Hematopoietic multipotent progenitor cell treated with erythropoietin and hydrocortisone succinate and interleukin-3 and kit ligand, for 17 days (in vitro differentiated cells): ENCODE measurements around the gene INTS6L.

Source experiments
- DNase-seq: peaks from one replicate; pipeline ENCODE4 v3.0.0-alpha.2; 2015; ENCODE audit warnings: low spot score

Gene INTS6L, protein sequence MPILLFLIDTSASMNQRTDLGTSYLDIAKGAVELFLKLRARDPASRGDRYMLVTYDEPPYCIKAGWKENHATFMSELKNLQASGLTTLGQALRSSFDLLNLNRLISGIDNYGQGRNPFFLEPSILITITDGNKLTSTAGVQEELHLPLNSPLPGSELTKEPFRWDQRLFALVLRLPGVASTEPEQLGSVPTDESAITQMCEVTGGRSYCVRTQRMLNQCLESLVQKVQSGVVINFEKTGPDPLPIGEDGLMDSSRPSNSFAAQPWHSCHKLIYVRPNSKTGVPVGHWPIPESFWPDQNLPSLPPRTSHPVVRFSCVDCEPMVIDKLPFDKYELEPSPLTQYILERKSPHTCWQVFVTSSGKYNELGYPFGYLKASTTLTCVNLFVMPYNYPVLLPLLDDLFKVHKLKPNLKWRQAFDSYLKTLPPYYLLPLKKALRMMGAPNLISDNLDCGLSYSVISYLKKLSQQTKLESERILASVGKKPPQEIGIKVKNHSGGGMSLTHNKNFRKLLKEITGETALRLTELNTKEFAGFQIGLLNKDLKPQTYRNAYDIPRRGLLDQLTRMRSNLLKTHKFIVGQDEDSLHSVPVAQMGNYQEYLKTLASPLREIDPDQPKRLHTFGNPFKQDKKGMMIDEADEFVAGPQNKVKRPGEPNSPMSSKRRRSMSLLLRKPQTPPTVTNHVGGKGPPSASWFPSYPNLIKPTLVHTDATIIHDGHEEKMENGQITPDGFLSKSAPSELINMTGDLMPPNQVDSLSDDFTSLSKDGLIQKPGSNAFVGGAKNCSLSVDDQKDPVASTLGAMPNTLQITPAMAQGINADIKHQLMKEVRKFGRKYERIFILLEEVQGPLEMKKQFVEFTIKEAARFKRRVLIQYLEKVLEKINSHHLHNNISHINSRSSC

DNA sequence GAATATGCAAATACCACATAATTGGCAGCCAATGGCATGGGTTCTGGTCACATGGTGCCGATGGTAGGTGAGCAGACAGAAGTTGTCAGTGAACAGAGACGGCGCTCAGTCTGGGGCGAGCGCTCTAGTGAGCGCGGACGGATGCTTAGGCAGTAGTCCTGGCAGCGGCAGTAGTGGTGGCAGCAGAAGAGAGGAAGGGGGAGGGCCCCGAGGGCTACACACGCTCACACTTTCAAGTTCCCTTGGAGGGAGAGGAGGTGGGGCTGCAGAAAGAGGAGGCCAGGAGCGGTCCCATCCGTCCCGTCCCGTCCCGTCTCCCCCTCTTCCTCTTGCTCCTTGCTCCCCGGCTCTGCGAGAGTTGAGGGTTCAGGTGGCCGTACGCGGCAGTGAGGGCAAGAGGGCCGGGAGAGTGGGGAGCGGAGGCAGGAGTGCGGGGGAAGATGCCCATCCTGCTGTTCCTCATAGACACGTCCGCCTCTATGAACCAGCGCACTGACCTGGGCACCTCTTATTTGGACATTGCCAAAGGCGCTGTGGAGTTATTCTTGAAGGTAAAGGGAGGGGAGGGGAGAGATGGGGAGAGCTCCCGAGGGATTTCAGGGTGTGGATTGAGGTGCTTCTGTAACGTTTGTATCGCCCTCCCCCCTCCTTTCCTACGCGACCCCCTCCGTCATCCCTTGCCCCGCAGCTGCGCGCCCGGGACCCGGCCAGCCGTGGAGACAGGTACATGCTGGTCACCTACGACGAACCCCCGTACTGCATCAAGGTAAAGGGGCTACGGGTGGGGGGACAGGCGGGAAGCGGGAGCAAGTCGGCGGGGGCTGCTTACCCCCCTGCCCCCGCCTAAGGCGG lies at the start of gene INTS6L:
INTS6L (plus strand) TSS at position 108 of the 852 bp plus-strand sequence; CDS start at position 441, 333 bp downstream.
- peak; percentile 88 for DNase-seq

DNA sequence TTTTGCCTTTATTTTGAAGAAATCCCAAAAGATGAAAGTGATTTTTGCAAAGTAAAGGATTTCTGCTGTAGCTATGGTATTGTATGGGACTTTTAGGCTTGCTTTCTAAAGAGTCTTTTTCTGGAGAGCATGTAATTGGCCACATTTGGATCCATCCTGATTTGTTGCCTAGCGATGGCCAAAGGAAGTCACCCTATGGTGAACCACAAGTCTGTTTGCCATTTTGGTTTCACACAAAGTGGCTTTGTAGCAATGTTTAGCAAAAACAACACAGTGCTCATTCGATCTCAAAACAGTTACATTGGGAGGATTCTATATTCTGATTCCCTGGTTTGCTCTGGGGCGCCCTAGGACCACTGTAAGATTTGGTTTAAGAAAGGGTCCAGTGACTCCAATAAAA lies 44.1 kb upstream of the INTS6L start:
- DNase-seq = no peak

DNA sequence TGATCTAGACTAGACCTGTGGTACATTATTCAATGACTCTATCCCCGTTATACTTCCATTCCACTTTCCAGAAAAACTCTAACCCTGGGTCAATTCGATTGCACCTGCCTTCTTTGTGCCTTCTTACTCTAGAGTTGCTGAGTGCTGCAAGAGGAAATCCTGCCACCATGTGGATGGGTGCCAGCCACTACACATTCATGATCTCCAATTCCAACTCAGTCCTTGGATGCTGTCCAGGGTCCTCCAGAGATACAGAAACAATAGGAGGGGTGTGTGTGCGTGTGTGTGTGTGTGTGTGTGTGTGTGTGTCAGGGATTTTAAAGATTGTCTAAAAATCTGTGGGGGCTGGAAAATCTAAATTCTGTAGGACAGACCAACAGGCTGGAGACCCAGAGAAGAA lies 42.9 kb upstream of the INTS6L start:
- no peak for DNase-seq

DNA sequence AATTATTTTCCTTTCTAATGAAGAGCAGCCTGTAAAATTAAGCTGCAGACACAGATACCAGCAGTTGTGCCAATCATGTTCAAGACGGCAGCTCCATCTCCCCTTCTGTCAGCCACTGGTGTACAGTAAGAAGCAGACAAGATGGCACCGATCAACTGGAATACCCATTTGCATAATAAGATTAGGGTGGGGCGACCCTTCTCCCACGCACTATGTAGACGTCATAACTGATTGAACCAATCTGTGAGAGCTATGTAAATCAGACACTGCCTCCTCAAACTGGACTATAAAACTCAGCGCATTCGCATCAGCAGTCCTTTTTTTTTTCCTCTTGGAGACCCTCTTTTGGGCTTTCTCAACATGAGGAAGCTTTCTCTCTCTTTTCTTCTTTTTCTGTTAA lies 40.4 kb upstream of the INTS6L start:
- DNase-seq = no peak

DNA sequence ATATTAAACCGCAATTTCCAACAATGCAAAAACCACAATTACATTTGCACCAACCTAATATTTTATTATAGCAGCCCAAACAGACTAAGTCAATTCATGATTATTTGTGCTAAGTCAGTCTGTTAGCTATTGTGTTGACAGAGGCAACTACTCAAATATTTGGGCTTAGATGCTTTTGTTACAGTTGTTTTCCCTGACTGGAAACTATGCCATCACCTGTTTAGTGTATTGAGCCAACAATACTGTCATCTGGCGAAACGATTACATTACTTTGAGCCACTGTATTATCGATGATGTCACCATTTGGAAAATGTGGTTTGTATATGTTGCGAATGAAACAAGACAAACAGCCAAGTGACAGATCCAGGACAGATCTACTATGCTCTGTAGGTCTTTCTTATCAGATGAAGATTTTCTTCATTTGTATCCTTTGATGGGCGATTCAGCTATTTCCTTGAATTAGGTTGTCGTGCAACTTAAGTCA lies 38.7 kb upstream of the INTS6L start:
- no peak for DNase-seq

DNA sequence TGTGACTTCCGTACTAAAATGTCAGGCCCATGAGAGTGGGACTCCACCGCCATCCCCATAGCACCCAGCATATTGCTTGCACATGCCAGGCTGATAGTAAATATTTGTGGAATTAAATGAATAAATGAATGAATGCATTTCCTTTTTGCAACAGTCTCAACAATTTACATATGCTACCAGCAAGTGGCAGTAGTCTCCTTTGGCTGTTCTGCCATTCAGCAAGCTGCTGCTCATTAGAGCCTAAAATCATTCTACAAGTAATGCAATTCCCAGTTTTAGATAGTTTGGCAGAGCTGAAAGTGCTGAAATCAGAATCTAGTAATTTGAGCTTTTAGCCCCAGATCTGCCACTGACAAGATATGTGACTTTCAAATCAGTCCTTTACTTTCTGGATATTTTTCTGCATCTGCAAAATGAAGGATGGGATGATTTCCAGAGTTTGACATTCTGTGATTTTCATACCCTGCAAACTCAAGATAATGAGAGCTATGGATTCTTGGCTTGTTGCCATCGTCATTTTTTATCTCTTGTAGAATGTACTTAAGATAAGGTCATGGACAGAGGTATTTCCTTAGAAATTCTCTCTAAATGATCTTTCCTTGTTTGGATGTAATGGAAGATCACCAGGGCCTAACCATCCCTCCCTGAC lies 35.7 kb upstream of the INTS6L start:
- peak; percentile 46 for DNase-seq

DNA sequence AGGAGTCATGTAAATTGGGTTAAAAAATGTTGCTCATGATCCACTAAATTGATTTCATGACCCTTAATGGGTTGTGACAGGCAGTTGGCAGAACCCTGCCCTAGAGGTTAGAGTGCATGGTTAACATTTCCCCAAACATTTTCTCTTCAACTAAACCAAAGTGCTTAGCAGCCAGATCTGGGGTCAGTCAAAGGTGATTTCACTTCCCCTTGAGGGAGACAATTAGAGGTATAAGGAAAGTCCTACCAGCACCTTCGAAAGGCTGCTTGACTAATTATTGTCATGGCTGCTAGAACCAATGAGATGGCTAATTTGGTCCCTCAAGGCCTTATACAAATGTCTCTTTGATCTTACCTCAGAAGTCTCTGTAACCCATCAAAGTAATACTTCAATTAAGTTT lies 30.9 kb upstream of the INTS6L start:
- no peak for DNase-seq

DNA sequence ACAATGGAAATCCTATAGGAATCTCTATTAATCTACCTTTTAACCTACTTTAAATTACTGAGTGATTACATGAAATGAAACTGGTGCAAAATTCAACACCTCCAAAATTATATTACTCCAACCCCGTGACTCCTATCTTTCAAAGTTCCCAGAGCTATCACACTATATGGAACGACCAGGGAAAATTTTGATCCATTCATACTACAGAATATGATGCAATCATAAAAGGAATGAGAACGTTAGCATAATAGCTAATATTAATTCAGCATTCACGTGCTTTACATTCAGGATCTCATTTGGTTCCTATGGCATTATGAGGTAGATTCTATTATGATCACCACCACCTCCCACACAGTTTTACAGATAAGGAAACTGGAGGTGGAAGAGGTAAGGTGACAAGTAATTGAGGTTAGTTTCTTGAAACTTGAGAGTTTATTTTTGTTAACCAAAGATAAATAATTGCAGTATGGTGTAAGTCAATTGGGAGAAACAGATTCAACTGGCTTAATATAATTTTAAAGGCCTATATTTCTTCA lies 29.4 kb upstream of the INTS6L start:
- DNase-seq = no peak

DNA sequence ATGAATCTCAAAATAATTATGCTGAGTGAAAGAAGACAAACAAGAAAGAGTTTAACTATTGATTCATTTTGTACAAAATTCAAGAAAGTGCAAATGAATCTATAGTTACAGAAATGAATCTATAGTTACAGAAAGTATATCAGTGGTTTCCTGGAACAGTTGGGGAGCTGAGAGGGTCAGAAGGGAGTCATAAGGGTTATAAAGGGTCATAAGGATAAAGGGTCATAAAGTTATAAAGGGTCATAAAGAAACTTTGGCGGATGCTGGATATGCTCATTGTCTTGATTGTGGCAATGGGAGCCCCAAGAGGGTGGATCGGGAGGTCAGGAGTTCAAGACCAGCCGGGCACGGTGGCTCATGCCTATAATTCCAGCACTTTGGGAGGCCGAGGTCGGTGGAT lies 26.0 kb upstream of the INTS6L start:
- DNase-seq = no peak

DNA sequence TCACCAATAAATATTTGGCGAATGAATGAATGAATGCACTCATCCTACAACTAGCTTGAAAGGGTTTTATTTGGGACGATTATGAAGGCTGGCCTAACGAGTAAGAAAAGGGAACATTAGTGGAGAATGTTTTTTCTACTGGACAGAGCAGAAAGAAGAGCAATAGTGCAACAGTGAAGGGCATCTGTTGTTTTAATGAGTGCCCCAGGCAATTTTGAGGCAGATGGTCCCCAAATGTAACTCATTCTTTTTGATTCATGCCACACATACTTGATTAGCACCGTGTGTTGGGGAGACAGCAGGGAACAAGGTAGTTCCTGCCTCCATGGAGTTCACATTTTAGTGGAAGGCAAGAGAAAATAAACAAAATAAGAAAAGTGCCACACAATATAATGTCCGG lies 22.7 kb upstream of the INTS6L start:
- DNase-seq = no peak

DNA sequence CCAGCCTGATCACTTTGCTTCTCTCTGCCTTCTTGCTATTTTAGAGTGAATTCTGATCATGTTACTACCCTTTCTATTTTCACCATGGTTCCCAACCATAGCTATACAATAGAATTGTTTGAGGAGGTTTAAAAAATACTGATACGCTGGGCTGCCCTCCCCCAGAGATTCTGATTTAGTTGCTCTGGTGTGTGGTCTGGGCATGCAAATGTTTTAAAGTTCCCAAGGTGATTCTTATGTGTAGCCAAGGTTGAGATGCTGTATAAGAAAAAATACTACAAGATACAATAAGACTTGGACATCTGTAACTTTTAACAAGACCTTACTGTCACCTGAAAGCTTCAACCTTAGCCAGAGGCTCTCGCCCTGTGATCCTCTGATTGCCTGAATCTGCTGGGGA lies 22.2 kb upstream of the INTS6L start:
- no peak for DNase-seq

DNA sequence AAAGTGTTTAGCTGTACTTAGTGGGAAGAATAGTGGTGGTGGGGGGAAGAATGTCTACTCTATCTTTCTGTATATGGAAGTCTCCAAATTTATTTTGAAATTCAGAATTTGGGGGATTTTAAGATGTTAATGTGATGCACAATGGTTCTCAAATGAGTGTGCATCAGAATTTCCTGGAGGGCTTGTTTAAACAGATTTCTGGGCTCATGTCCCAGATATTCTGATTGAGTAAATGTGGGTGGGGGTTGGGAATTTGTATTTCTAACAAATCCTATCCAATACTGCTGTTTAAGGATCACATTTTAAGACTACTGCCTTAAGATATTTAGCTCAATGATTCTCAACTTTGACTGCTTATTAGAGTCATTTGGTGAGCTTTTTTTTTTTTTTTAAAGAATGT lies 15.1 kb upstream of the INTS6L start:
- DNase-seq = no peak

DNA sequence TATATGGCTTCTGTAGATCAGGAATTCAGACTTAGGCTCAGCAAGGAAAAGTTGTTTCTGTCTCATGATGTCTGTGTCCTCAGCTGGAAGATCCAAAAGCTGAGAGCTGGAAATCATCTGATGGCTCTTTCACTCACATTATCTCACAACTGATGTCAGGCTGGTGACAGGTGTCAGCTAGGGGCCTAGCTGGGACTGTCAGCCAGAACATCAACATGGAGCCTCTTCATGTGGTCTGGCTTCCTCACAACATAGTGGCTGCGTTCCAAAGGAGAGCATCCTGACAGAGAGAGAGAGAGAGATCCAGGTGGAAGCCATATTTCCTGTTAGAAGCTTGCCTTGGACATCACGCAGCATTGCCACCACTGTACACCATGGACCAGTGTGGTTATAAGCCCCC lies 10.6 kb upstream of the INTS6L start:
- DNase-seq = no peak

DNA sequence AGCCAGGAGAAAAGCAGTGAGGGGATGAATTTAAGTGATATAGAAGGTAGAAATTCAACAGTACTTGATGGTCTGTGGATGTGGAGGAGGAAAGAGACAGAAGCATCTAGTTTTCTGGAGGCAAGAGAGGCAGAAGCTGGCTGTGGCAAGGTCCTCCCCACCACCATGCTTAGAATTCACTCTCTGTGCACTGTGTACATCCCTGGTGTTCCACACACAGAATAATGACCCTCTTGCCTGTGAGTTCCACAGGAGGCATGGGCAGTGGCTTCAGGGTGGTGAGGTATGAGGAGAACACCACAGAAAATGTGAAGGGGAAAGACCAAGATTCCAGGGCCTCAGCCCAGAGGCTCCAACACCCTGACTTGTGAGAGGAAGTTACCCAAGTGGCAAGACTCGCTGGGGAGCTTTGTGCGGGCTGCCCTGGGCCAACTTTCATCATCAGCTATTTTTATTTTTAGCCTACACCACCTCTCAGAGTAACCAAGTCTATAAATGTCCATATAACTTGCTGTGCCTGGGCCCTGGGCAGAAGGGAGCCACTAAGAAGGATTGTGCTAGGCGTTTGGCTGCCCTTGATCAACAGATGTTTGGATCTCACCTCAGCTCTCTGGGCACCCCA lies 7.8 kb upstream of the INTS6L start:
- no peak for DNase-seq

DNA sequence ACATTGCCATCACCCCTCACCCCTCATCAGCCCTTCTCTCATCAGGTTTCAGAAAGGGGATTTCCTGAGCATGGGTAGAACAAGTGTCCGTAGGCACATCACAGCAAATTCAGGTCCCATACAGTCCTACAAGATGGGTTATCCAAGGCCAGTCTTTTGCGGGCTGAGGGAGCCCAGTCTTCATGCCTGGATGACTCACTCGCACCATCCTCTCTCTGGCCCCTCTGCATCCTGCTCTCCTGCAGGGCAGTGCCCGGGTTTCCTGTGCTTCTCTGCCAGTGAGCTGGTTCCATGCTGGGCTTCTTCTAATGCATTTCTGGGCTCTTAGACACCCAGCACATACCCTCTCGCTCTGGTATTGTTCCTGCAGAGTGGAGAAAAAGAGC lies 7.3 kb upstream of the INTS6L start:
- DNase-seq = no peak

DNA sequence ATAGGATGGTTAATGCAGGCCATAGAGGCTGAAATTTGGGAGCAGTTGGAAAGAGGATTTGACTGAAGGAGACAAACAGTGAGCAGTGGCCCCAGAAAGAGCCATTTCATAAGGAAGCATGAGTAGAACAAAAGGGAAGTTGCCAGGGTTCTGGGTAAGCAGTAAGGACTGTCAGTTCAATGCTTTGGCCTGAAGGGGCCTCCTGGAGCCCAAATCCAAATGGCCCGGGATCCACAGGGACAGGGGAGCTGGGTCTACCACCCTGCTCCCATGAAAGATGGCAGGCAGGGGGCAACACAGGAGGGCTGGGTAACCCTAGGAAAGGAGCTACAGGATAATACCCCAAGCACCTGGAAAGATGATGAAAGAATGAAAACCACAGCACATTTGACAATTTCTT lies 4.1 kb upstream of the INTS6L start:
- DNase-seq = no peak

DNA sequence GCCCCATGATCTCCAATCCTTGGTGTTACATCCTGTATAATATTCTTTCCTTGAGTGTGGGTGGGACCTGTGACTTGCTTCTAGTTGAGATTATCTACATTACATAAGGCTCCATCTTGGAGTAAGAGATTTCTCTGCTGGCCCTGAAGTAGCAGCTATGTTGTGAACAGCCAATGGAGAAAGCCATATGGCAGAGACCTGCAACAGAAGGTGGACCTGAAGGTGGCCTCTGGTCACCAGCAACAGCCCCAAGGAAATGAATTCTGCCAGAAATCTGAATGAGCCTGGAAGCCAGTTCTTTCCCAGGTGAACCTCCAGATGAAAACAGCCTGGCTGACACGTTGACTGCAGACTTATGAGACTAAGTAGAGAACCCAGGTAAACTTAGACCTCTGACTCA lies 2.3 kb upstream of the INTS6L start:
- DNase-seq = no peak

DNA sequence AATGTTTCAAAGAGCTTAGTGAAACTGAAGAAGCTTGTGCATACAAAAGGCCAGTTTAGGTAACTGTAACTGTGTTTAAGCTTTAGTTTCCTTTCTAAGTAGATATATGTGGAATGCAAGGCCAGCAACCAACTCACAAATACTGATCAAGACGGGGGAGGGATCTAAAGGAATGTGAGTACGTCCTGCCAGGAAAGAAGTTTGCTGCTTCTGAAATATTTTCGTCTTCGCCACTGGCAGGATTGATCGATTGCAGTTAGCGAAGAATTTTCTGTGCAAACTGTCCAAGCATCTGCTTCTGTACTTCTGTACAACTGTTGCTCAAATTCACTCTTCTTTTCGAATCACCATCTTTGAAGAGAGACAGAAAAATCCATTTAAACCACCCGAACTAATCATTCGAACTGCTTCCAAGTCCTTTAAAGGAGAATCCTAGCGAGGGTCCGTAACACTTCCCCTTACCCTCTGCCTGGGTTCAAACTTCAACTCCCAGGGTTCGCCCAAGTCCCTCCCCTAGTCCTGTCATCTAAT lies 373 bp upstream of the INTS6L start:
- no peak for DNase-seq

DNA sequence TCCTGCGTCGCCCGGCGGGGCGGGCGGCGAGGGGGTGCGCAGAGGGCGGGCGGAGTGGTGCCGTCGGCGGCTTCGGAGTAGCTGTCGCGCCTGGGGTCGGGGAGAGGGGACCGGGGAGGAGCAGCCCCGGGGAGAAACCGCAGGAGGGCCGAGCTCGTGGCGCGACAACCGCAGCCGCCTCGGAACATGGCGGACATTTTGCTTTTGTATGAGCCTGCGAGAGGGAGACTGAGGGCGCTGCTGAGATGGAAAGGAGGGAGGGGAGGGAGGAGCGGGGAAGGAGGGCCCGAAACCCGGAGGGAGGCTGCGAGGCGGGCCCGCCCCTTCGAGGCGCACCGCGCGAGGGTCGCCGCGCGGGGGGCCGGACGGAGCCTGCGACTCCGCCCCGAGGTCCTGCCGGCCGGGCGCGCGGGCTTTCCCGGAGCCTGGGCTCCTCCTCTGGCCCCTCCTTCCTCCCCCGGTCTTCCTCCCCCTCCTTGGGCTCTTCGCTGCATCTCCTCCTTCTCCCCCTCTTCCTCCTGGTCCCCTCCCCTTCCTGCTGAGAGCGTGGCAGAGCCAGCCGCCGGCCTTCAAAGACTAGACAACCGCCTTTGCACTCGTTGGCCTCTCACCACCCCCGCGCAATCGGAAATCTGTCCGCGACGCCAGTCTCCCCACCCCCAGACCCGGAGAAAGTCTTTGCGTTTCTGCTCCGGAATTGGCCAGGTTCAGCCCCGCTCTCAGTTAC lies 1.1 kb downstream of the INTS6L start:
- DNase-seq = peak; percentile 82

DNA sequence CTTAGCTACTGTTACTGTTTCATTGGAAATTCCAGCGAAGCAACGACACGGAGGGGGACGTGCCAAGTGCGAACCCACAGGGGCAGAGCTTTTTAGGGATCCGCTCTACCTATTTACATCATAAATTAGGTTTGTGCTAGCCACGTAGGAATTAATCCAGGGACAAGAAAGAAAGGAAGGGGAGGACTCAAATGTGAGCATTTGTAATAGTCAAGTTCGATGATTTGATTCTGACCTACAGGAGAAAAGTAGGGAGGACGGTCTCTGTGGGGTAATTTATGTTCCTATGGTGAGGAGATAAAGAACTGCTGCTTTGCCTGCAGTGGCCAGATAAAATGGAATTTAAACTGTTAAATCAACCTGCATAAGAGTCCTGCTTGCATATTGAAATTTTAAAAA lies 1.7 kb downstream of the INTS6L start:
- peak; percentile 64 for DNase-seq
